HG03354 (cell line): ENCODE data around the gene PSME1.

ENCODE experiments used
- ATAC-seq: cut with Tn5 transposase; IDR thresholded peaks from one replicate; pipeline ENCODE4 v1.9.1; 2021; ENCODE audit warnings: mild to moderate bottlenecking; ENCODE audit not compliant: unreplicated experiment, poor library complexity, severe bottlenecking

PSME1 gene

DNA sequence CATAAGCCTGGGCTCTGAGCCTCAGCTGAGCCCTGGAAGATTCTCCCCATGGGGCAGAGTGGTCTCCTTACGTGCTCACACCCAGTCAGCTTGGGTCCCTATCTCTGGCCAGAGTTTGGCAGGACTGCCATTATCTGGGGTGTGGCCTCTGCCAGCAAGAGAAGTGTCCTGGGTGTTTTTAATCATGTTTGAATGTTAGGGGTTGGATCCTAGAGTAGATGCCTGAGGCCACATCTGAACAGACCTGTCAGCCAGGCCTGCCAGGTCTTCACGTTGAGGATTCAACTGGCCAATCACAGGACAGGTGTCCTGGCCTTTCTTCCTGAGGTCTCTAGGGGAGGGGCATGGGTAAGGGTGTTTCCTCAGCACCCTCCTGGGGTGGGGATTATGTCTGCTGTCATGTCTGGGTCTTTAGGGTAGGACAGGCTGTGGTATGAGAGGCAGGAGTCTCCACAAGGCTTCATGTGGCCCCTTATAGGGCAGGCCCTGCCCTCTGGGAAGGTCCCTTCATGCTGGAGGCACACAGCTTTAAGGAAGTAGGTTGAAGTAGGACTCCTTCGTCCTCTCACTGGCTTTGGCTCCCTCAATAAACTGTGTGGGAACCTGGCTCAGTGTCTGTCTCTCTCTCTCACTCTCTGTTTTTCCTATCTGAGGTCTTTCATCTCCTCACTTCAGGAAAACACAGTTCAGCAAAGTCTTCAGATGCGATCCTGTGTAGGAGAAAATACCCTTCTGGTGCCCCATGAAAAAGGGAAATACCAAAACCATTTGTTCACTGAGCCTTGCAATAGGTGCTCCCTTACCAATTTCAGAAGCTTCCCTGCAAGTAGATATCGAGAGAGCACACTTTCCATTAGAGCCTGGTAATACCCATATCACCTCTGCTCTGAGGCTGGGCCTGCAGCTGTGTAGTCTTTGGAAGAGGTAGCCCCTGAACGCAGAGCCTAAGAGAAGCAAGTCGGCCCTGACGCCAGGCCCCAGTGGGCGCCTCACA lies 12.3 kb upstream of the PSME1 start:
- no peak for ATAC-seq

DNA sequence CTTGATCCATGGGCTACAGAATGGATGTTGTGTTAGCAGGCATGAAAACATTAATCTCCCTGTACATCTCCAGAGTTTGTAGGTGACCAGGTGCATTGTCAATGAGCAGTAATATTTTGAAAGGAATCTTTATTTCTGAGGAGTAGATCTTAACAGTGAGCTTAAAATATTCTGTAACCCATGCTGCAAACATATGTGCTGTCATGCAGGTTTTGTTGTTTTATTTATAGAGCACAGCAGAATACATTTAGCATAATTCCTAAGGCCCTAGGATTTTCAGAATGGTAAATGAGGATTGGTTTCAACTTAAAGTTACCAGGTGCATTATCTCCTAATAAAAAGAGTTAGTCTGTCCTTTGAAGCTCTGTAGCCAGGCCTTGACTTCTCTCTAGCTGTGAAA lies 9.1 kb upstream of the PSME1 start:
- no peak for ATAC-seq

GRCh38 chr14:24127673-24128072 lies 8.3 kb upstream of the PSME1 start:
- no peak for ATAC-seq

- no peak for ATAC-seq
Observed at GRCh38 chr14:24129410-24129998, 6.5 kb upstream of the PSME1 start.

- ATAC-seq, result no peak
Observed at GRCh38 chr14:24130380-24130716, 5.6 kb upstream of the PSME1 start, which contains the start of gene FITM1. Gene FITM1 (plus strand): TSS chr14:24130659. CDS start chr14:24131564, 905 bp downstream.

GRCh38 chr14:24130717-24131548 lies 5.1 kb upstream of the PSME1 start:
- no peak for ATAC-seq

DNA sequence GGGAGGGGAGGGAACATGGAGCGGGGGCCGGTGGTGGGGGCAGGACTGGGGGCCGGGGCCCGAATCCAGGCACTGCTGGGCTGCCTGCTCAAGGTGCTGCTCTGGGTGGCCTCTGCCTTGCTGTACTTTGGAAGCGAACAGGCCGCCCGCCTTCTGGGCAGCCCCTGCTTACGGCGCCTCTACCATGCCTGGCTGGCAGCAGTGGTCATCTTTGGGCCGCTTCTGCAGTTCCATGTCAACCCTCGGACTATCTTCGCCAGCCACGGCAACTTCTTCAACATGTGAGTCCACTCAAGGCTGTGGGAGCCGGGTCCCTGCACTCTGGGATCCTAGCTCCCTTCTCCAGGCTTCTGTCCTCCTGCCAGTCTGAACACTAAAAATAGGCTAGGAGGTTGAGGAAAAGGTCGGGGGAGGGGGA lies 4.4 kb upstream of the PSME1 start:
- ATAC-seq, result no peak

- ATAC-seq, result no peak
Observed at GRCh38 chr14:24132061-24132685, 3.8 kb upstream of the PSME1 start.

DNA sequence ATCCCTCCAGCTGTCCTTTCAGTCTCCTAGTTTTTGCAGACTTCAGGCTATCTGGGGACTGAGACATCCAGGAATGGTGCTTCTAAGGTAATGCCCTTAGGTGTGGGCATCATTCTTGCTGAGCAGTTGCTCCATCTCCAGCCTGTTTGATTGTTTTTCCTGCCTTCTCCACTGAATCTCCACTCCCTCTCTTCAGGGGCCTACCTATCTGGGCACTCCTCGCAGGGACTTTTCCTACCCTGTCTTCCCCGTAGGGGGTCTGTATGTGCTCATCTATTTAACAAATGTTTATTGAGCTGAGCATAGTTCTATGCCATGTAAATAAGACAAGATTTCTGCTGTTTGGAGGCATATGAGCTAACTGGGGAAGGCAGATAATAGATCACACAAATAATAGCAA lies 3.0 kb upstream of the PSME1 start:
- ATAC-seq, result no peak

GRCh38 chr14:24133735-24134134 lies 2.3 kb upstream of the PSME1 start:
- no peak for ATAC-seq

DNA sequence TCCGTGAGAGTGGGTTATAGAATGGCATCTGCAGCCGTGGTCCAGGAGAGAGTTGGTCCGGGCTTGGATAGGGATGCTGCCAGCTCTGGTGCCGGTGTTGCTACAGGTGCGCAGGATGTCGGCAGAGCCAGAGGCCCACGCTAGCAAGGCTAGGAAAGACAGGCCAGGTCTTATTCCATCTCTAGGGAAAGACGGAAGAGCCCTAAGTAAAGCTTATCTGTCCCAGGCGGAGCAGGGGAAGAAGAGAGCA lies 485 bp upstream of the PSME1 start:
- peak; percentile 19 for ATAC-seq

GRCh38 chr14:24136684-24137528 lies 912 bp downstream of the PSME1 start:
- no peak for ATAC-seq

GRCh38 chr14:24137529-24138395 lies 1.8 kb downstream of the PSME1 start:
- no peak for ATAC-seq

GRCh38 chr14:24138396-24139271 lies 2.6 kb downstream of the PSME1 start:
- ATAC-seq, result no peak

DNA sequence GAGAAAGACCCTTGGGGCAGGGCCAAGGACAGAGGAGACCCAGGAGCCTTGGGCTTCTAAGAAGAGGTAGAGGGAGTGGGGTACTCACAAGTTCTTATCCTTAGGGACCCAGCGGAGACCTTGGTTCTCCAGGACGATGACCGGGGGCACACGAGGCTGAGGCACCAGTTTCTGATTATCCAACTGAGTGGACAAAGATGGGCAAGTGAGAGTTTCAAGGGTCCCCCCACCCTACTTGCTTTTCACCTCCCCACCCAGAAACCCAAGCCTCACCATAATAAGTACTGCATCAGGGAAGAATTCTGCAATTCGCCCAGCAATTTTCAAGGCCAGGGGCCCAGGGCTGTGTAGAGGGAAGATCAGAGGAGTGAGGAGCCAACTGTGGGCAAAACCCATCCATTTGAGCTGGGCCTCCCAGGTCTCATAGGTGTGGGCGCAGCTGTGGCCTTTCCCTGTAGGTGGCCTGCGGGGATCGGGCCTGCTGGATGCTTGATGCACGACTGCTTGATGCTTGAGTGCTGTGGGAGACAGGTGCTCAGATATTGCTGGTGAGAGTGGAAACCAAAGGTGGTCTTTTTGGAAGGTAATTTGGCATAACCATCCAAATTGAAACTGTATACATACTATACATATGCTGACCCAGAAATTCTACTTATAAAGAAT lies 3.4 kb downstream of the PSME1 start:
- ATAC-seq, result no peak

DNA sequence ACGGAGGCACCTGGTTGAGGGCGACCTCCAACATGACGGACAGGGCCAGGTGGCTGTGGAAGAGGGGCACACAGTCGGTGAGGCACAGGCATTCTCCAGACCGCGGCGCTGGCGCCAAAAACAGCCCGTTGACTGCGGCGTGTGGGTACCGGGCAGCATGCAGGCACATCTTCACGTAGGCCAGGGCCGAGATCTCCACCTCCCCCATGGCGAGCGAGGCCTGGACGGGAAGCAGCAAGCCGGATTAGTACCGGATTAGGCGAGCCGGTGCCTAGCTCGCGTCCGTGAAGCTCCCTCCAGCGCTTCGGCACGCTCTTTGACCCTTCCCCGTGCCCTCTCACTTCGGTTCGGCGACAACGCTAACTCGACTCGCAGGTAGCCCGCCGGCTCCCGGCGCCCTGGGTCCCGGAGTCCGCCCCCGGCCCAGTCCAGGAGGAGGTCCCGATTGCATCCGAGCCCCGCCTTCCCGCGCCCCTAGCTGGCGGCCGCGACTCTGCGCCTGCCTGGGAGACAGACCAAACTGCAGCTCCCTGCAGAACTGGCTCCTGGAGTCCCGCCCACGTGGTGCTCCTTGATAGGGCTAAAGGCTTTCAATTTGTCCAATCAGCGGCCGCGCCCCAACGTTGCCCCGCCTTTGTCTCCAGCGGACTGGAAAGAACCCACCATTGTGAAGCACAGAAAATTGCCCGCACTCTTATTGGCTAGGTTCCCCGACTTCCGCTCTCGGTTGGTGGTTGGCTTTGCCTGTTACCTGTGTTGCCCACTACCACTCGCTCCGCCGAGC lies 5.3 kb downstream of the PSME1 start, which contains the start of gene EMC9:
EMC9 (minus strand) TSS at position 495 of the 784 bp plus-strand sequence; CDS start at position 208, 287 bp downstream.
- peak; percentile 88 for ATAC-seq
